ENCODE measurements around the gene DHRS7C. TPM values are rescaled to one million over a fixed set of nuclear protein-coding genes. Genes with fewer than 3 reads are reported as not detected.

The DHRS7C gene
- not detected in 2 replicates for total RNA-seq (2014; rRNA removed; shearing (Covaris generic))

GRCh38 chr17:9790889-9791876 is at the start of gene DHRS7C:
Gene DHRS7C (minus strand): TSS chr17:9791592. CDS start chr17:9791284, 308 bp downstream.

GRCh38 chr17:9825641-9826150 is 34.3 kb upstream of the DHRS7C start, which contains the start of gene GLP2R:
Gene GLP2R (plus strand): TSS chr17:9825924. CDS start chr17:9826064, 140 bp downstream.

GRCh38 chr17:9821921-9822320 is 30.5 kb upstream of the DHRS7C start, which contains the start of gene GSG1L2:
Gene GSG1L2 (minus strand): TSS chr17:9822079. CDS start chr17:9822071, 8 bp downstream.

Other genes with a start within 250 kb of the DHRS7C start
- gene STX8, start 215.8 kb downstream of the DHRS7C start, total RNA-seq (2014; rRNA removed; shearing (Covaris generic)) = 60.3 and 78.8 TPM in 2 replicates
- not detected in 2 replicates for gene CFAP52, start 214.9 kb downstream of the DHRS7C start, total RNA-seq (2014; rRNA removed; shearing (Covaris generic))
- 9.7 TPM in 2 replicates for gene USP43, start 146.1 kb downstream of the DHRS7C start, total RNA-seq (2014; rRNA removed; shearing (Covaris generic))
- not detected in 2 replicates for gene GSG1L2, start 30.5 kb upstream of the DHRS7C start, total RNA-seq (2014; rRNA removed; shearing (Covaris generic))
- gene GLP2R, start 34.3 kb upstream of the DHRS7C start, total RNA-seq (2014; rRNA removed; shearing (Covaris generic)) = 0.26 and 0.80 TPM in 2 replicates
- gene RCVRN, start 113.7 kb upstream of the DHRS7C start, total RNA-seq (2014; rRNA removed; shearing (Covaris generic)) = 0.11 and 1.2 TPM in 2 replicates